ENCODE measurements around the gene PEG3. TPM values are rescaled to one million over a fixed set of nuclear protein-coding genes. Genes with fewer than 3 reads are reported as not detected.

The PEG3 gene
- total and polyA plus RNA-seq, 4 donors = 2.2 to 188 (median 7.7) TPM

- no peaks in the 10 kb centered on the region for H3K27me3 ChIP-seq (ENCODE audit: control insufficient read depth in 4 of 4, insufficient read depth in 4 of 4, low read length in 3 of 4)
- no peak for TF ChIP-seq SP1 (IDR thresholded peaks at IDR 0.05)
- no peak for TF ChIP-seq EGR1 (IDR thresholded peaks at IDR 0.05; ENCODE audit: low read depth in 2 of 2)
- no peak for TF ChIP-seq FOXA2 (IDR thresholded peaks at IDR 0.05)
- TF ChIP-seq RXRA (IDR thresholded peaks at IDR 0.05) = no peak
- no peak for TF ChIP-seq YY1 (IDR thresholded peaks at IDR 0.05)
- TF ChIP-seq, protein P1, sequence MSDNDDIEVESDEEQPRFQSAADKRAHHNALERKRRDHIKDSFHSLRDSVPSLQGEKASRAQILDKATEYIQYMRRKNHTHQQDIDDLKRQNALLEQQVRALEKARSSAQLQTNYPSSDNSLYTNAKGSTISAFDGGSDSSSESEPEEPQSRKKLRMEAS (IDR thresholded peaks at IDR 0.05) = no peak
- no peak for TF ChIP-seq GABPA (IDR thresholded peaks at IDR 0.05 in 1 of 2, conservative IDR thresholded peaks at IDR 0.05 in 1 of 2)
- H3K4me1 ChIP-seq (ENCODE audit: control insufficient read depth in 4 of 4, insufficient read depth in 4 of 4, low read length in 3 of 4) = peaks cover 0 to 10% (median 2%) of the 10 kb centered on the region in 4 donors
- H3K9me3 ChIP-seq (ENCODE audit: control insufficient read depth in 4 of 4, low read length in 3 of 4) = peaks cover 0 to 5% (median under 1%) of the 10 kb centered on the region in 4 donors
- no peak overlapping the region for H3K9ac ChIP-seq (ENCODE audit: low read depth in 1 of 2, low read length in 2 of 2)
- no peaks in the 10 kb centered on the region for H3K36me3 ChIP-seq (ENCODE audit: control insufficient read depth in 4 of 4, insufficient read depth in 3 of 4, low read depth in 1 of 4, low read length in 3 of 4)
- H3K4me3 ChIP-seq (ENCODE audit: low read depth in 1 of 3, low read length in 3 of 3) = no peak overlapping the region
- WGBS = 90% methylated on average over 1 of the region's 1 CpG
- no peak for DNase-seq (ENCODE audit: low spot score)
- no peak overlapping the region for H3K27ac ChIP-seq (ENCODE audit: low read depth in 1 of 2, low read length in 2 of 2)
Observed at GRCh38 chr19:56842412-56842811, 1.9 kb upstream of the PEG3 start.

DNA sequence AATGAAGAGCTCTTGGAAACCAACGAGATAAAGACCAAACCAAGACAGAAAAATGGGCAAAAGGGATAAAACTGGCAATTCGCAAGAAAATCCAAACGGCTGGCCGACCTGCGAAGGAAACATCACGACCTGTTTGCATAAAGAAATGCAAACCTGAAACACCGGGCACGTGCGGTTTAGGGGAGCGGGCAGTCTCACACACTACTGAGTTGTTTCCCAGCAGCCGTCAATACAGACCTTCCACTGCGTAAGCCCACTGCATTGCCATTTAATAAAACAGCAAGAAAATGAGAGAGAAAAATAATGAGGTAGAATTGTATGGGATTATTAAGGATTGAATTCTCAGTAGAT lies 642 bp upstream of the PEG3 start:
- no peak overlapping the region for H3K27ac ChIP-seq (ENCODE audit: low read depth in 1 of 2, low read length in 2 of 2)
- whole genome bisulfite sequencing = 47% methylated on average over 12 of the region's 12 CpGs
- H3K4me1 ChIP-seq (ENCODE audit: control insufficient read depth in 4 of 4, insufficient read depth in 4 of 4, low read length in 3 of 4) = peaks cover 0 to 15% (median 2%) of the 10 kb centered on the region in 4 donors
- no peak overlapping the region for H3K4me3 ChIP-seq (ENCODE audit: low read depth in 1 of 3, low read length in 3 of 3)
- H3K36me3 ChIP-seq (ENCODE audit: control insufficient read depth in 4 of 4, insufficient read depth in 3 of 4, low read depth in 1 of 4, low read length in 3 of 4) = no peaks in the 10 kb centered on the region
- H3K9ac ChIP-seq (ENCODE audit: low read depth in 1 of 2, low read length in 2 of 2) = no peak overlapping the region
- H3K27me3 ChIP-seq (ENCODE audit: control insufficient read depth in 4 of 4, insufficient read depth in 4 of 4, low read length in 3 of 4) = no peaks in the 10 kb centered on the region
- TF ChIP-seq, protein P1 (IDR thresholded peaks at IDR 0.05) = no peak
- TF ChIP-seq RXRA (IDR thresholded peaks at IDR 0.05) (no peak), GABPA (IDR thresholded peaks at IDR 0.05 in 1 of 2, conservative IDR thresholded peaks at IDR 0.05 in 1 of 2) (no peak), NR2F2 (IDR thresholded peaks at IDR 0.05) (no peak), TAF1 (conservative IDR thresholded peaks at IDR 0.05) (no peak), HNF4G (IDR thresholded peaks at IDR 0.05) (no peak), REST (IDR thresholded peaks at IDR 0.05) (no peak), FOXA1 (IDR thresholded peaks at IDR 0.05) (no peak), ATF3 (IDR thresholded peaks at IDR 0.05) (no peak), HNF4A (conservative IDR thresholded peaks at IDR 0.05) (no peak), ZBTB33 (IDR thresholded peaks at IDR 0.05) (no peak), JUND (IDR thresholded peaks at IDR 0.05) (no peak), YY1 (IDR thresholded peaks at IDR 0.05) (no peak), EGR1 (IDR thresholded peaks at IDR 0.05; ENCODE audit: low read depth in 2 of 2) (no peak), FOXA2 (IDR thresholded peaks at IDR 0.05) (no peak), SP1 (IDR thresholded peaks at IDR 0.05) (no peak), CTCF (IDR thresholded peaks at IDR 0.05; ENCODE audit: low read depth, low read length, missing input control) (no peak), RAD21 (IDR thresholded peaks at IDR 0.05) (no peak)
- peaks cover 0 to 9% (median under 1%) of the 10 kb centered on the region in 4 donors for H3K9me3 ChIP-seq (ENCODE audit: control insufficient read depth in 4 of 4, low read length in 3 of 4)
- no peak for DNase-seq (ENCODE audit: low spot score)

Data from liver (tissue), 9 donors.